Endothelial cell (in vitro differentiated cells): ENCODE results near the gene GSKIP. TPM values are rescaled to one million over a fixed set of nuclear protein-coding genes. Genes with fewer than 3 reads are reported as not detected.

ENCODE experiments used
- DNase-seq: peaks from one replicate; pipeline ENCODE4 v3.0.0; 2021; ENCODE audit warnings: low spot score
- H3K27ac Mint-ChIP-seq: one replicate; pipeline ENCODE4 v1.8.0; 2021; ENCODE audit warnings: mixed read lengths, inconsistent platforms; ENCODE audit not compliant: unreplicated experiment
- H3K27me3 Mint-ChIP-seq: one replicate; pipeline ENCODE4 v1.8.0; 2021; ENCODE audit warnings: mild to moderate bottlenecking, moderate library complexity, mixed read lengths, inconsistent platforms; ENCODE audit not compliant: unreplicated experiment
- H3K36me3 Mint-ChIP-seq: one replicate; pipeline ENCODE4 v1.8.0; 2021; ENCODE audit warnings: mild to moderate bottlenecking, low read depth, mixed read lengths, inconsistent platforms; ENCODE audit not compliant: unreplicated experiment
- H3K4me1 Mint-ChIP-seq: one replicate; pipeline ENCODE4 v1.8.0; 2021; ENCODE audit warnings: mild to moderate bottlenecking, mixed read lengths, inconsistent platforms; ENCODE audit not compliant: unreplicated experiment
- H3K4me3 Mint-ChIP-seq: one replicate; pipeline ENCODE4 v1.8.0; 2021; ENCODE audit warnings: mild to moderate bottlenecking, mixed read lengths, inconsistent platforms; ENCODE audit not compliant: unreplicated experiment
- H3K9me3 Mint-ChIP-seq: one replicate; pipeline ENCODE4 v1.8.0; 2021; ENCODE audit warnings: mixed read lengths, inconsistent platforms; ENCODE audit not compliant: unreplicated experiment
- CTCF ChIP-seq: fragments of 200-600 bp; sonication (generic); IDR thresholded peaks from one replicate; pipeline ENCODE4 v1.5.0; 2021; ENCODE audit warnings: antibody characterized with exemption; ENCODE audit not compliant: unreplicated experiment
- total RNA-seq: library from RNA; stranded (reverse); fragmentation: NEBNext Ultra II Directional; extraction: Animal tissue kit (Norgen Biotek cat#: 25700); gene quantifications from one replicate; pipeline ENCODE4 v1.2.1, GENCODE V29; 2021; ENCODE audit not compliant: unreplicated experiment

GSKIP gene
- total RNA-seq, 1 donor from 2014 or later: 27.6 TPM

- no peak for DNase-seq
- Mint-ChIP-seq H3K27me3 (peaks cover 4% of the 10 kb centered on the region), H3K27ac (peak overlapping the region; percentile 78), H3K9me3 (no peaks in the 10 kb centered on the region), H3K4me3 (peak overlapping the region; percentile 94), H3K36me3 (no peaks in the 10 kb centered on the region), H3K4me1 (peaks cover 30% of the 10 kb centered on the region)
- no peak for TF ChIP-seq CTCF
Observed at GRCh38 chr14:96362071-96362964, 1.0 kb upstream of the GSKIP start.

DNA sequence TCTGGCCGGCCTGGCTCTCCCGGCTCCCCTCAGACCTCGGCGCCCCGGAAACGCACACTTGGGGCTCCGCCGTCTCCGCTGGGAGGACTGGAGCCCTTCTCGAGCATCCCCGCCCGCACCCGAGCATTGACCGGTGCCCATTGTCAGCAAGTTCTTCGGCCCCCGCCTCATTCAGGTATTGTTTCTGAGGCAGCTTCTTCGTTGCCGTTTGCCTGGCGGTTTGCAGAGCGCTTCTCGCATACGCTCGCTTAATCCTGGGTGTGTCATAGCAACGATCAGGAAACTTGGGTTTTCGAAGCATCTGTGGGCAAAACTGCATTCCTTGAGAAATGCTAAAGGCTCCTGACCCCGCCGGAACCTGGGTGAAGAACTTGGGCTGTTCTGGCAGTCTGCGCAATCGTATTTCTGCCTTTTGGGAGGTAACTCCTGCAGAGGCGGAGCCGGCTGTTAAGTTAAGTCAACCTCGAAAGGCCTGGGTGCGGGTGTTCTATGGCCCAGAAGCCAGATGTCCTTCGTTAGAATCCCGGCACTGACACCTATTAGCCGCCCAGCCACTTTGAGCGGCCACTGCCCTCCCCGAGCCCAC, 518 bp downstream of the GSKIP start:
- Mint-ChIP-seq H3K9me3 (no peaks in the 10 kb centered on the region), H3K4me1 (peaks cover 35% of the 10 kb centered on the region), H3K27me3 (peaks cover 4% of the 10 kb centered on the region), H3K27ac (peak overlapping the region; percentile 57), H3K36me3 (peaks cover 4% of the 10 kb centered on the region), H3K4me3 (peak overlapping the region; percentile 94)
- DNase-seq: peak; percentile 38
- TF ChIP-seq CTCF: no peak

GRCh38 chr14:96364962-96365361, 1.6 kb downstream of the GSKIP start:
- Mint-ChIP-seq H3K4me3 (peak overlapping the region; percentile 94), H3K4me1 (peaks cover 35% of the 10 kb centered on the region), H3K27me3 (peaks cover 4% of the 10 kb centered on the region), H3K27ac (no peak overlapping the region), H3K9me3 (no peaks in the 10 kb centered on the region), H3K36me3 (peaks cover 8% of the 10 kb centered on the region)
- no peak for DNase-seq
- TF ChIP-seq CTCF: no peak

GRCh38 chr14:96368534-96368933, 5.2 kb downstream of the GSKIP start:
- Mint-ChIP-seq H3K27me3 (peaks cover 2% of the 10 kb centered on the region), H3K4me1 (peaks cover 20% of the 10 kb centered on the region), H3K27ac (no peak overlapping the region), H3K4me3 (peak overlapping the region; percentile 10), H3K36me3 (peaks cover 8% of the 10 kb centered on the region), H3K9me3 (no peaks in the 10 kb centered on the region)
- no peak for DNase-seq
- no peak for TF ChIP-seq CTCF

DNA sequence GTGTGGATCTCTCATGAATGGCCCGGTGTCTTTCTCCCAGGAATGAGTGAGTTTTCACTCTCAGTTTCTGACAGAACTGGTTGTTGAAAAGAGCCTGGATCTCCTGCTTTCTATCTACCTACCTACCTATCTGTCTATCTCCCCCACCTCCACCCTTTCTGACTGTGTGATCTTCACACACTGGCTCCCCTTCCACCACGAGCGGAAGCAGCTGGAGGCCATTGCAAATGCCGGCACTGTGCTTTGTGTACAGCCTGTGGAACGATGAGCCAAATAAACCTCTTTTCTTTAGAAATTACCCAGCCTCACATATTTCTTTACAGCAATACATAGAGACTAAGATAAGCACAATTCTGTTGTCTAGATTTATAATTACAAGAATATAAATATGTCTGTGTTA, 7.2 kb downstream of the GSKIP start:
- peaks cover 2% of the 10 kb centered on the region for H3K27me3 Mint-ChIP-seq
- peak overlapping the region; percentile 36 for H3K27ac Mint-ChIP-seq
- no peak overlapping the region for H3K4me3 Mint-ChIP-seq
- no peak for DNase-seq
- no peaks in the 10 kb centered on the region for H3K9me3 Mint-ChIP-seq
- no peak for TF ChIP-seq CTCF
- H3K36me3 Mint-ChIP-seq: peaks cover 8% of the 10 kb centered on the region
- peaks cover 5% of the 10 kb centered on the region for H3K4me1 Mint-ChIP-seq
